ENCODE measurements around the gene CTNNB1.

The CTNNB1 gene

DNA sequence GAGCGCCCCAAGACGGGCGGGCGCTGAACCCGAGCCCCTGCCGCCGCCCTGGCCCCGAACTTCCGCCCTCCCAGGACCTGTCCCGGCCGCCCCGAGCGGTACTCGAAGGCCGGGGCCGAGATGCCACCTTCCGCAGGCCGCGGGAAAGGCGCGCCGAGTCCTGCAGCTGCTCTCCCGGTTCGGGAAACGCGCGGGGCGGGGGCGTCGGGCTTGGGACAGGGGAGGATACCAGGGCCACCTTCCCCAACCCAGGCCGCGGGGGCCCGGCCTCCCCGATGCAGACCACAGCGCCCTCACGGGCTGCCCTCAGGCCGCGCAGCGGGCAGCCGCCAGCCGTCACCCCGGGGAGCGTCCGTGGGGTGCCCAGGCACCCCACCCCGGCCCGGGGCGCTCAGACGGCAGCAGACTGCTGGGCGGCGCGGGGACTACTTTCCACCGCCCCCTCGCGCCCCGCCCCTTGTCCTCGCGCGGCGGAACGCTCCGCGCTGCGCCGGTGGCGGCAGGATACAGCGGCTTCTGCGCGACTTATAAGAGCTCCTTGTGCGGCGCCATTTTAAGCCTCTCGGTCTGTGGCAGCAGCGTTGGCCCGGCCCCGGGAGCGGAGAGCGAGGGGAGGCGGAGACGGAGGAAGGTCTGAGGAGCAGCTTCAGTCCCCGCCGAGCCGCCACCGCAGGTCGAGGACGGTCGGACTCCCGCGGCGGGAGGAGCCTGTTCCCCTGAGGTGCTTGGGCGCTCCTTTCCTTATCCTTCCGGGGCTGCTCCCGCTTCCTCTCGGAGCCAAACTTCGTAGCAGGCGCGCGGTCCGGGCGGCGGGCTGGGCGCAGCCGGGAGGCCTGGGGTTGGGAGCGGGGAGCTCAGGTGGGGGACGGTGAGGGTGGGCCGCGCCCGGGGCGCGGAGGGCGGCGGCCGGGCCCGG lies at the start of gene CTNNB1:
Gene CTNNB1 (plus strand): TSS at position 556 of the 916 bp plus-strand sequence. CDS start 24,564 bp downstream, outside the sequence.
- peak; percentile 74 for DNase-seq (ENCODE audit: low spot score)

DNA sequence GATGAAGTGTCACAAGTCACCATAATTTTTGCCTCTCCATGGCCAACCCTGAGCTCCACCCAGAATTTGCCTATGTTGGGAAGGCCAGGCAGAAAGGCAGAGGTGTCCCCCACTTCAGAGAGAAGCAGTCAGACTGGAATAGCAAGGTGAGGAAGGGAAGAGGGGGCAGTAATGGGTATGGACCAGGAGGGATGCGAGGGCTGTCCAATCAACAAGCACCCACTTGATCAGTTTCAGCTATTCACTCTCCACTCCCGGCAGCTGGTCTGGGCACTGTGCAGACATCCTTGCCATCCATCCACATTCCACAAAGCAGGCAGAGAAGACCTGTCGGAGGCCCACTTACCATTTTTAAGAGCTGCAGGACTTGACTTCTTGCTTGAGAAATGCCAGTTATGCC lies 43.5 kb upstream of the CTNNB1 start:
- no peak for DNase-seq (ENCODE audit: low spot score)

DNA sequence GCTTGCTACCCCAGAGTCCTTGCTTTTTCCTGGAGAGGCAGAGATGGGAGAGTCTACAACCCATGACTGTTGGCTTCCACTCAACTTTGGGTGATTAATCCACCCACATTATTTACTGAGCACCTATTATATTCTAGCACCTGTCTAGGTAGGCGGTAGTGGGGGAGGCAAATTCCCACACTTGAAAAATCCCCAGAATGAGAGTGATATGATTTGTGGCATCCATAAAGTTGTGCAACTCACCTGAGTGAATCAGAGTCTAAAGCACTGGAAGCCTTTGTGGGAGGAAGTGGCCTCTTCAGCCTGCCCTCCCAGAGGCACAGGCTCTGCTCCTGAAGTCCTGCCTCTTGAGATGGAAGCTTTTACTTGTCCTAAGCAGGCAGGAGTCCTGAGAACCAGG lies 40.4 kb upstream of the CTNNB1 start:
- no peak for DNase-seq (ENCODE audit: low spot score)

DNA sequence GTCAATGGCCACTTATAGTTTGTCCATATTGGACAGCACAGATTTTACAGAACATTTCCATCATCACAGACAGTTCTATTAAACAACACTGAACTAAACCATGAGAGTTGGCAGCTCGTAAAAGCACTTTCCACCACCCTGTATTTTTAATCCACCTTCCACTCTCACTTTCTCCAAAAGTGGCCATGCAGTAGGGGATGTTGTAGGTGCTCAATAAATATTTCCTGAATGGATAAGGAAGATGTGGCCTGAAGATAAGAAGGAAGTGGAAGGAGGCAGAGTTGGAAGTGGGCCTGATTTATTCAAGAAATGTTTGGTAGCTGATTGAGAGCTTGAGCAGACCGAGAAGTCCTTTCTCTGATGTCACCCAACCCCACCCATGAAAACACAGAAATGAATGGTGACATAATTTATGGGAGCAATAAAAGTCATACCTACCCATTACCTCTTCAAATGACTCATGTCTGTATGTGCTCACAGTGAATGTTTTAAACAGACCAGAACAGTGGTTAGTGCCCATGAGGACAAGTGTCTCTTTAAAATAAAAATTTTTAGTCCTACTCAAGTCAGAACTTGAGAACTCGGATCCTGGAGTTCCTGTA lies 39.6 kb upstream of the CTNNB1 start:
- no peak for DNase-seq (ENCODE audit: low spot score)

DNA sequence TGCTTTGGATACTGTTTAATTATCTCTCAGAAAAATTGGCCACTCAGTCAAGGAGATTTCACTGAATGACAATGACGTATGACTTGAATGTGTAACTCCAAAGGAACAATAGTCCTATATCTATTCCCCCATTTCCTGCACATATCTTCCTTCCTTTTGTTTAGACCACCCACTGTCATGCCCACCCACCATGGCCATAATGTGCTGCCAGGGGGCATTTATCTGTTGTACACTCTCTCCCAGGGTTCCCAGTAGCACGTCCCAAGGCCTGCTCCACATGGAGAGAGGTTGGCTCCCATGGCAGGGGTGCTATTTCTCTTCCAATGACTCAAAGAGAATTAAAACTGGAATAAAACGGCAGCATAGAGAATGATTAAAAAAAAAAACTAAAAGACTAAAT lies 36.8 kb upstream of the CTNNB1 start:
- no peak for DNase-seq (ENCODE audit: low spot score)

DNA sequence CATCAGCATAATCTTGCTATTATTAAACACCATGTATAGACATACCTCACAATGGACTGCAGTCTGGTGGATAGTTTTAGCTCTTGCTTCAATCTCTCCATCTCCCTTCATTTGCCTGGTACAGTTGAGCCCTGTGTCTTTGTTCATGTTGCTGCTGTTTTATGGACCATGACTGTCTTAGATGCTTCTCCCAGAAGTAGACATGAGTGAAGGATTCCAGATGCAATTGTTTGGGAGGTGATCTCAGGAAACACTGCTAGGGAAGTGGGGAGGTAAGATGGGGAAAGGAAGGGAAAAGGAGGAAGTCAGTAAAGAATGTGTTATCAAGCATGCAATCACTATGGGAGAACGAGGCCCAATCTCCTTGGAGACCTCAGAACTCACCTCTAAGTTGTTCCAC lies 36.3 kb upstream of the CTNNB1 start:
- no peak for DNase-seq (ENCODE audit: low spot score)

DNA sequence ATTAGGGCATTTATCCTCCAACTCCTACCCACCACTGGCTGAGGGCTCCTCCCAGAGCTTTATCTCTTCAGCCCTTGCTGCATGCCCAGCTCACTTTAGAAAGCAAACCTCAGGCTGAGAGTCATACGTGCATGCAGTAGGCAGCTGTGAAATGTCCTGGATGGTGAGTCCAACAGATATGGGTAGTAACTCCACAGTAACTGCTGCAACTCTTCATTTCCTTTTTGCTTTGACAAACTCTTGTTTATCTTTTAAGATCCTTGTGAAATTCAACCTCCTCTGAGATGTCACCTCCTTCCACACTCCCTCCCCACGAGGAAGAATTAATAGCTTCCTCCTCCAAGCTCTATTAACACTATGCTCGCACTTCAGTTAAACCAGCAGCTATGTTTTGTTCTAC lies 35.9 kb upstream of the CTNNB1 start:
- DNase-seq (ENCODE audit: low spot score) = no peak

DNA sequence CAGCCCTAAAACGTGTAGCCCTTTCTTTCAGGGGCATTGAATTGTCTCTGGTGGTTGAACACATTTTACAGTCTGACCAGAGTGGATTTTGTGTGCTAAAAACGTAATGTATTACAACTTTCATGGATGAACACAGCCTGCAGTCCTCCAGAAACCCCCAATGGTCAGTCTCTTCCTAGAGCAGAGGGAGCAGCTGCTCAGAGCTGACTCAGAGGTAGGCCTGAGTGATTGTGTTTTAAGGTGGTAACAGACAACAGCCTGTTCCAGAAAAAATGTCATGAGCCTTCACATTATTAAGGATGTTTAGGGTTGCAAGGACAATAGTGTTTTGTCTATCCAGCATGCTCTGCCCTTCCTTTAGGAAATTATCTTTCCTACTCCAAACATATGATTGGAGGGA lies 34.5 kb upstream of the CTNNB1 start:
- no peak for DNase-seq (ENCODE audit: low spot score)

DNA sequence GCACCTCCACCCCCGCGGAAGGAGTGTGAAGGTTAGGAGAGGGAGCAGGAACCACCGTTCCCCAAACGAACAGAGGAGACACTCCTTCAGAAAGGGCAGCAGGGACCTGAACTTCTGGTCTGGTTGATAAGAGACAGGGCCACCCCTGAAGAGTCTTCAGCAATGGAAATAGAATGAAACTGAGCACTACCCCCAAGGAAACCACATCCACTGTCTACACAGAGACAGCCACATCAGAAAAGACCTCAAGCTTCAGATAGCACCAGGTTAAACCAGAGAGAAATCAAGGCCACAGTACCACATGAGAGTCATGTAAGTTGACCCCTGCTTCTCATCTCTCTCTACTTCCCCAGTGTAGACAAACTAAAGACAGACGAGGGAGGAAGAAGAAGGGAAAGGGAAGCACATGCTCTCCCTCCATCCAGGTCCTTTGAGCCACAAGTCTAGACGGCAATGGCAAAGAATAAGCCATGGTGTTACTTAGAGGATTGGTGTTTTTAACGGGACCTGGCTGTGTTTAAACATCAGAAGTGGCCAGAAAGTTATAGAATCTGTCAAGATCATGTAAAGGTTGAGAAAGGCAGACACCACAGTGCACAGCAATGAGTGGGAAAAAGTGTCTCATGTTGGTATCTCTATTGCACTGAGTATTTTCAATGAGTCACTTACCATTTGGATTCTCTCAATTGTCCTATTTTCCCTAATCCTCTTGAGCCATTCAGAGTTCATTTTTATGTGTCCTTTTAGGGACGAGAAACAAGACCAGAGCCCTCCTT lies 31.4 kb upstream of the CTNNB1 start:
- no peak for DNase-seq (ENCODE audit: low spot score)

DNA sequence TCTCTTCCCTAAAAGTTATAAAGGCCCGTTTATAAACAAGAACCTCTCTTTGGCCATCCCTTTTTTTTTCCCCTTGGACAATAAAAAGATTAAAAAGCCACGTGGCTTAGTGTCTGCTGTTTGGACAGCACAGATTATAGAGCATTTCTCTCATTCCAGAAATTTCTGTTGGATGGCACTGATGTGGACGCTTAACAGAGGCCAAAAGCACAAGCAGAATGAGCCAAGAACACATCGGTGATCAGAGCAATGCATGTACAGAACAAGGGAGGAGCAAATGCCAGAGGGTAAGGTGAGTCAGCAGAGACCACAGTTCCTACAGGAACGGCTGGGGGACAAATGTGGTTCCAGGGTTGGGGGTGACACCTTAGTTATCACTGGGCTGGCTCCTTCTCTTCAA lies 30.3 kb upstream of the CTNNB1 start:
- no peak for DNase-seq (ENCODE audit: low spot score)

DNA sequence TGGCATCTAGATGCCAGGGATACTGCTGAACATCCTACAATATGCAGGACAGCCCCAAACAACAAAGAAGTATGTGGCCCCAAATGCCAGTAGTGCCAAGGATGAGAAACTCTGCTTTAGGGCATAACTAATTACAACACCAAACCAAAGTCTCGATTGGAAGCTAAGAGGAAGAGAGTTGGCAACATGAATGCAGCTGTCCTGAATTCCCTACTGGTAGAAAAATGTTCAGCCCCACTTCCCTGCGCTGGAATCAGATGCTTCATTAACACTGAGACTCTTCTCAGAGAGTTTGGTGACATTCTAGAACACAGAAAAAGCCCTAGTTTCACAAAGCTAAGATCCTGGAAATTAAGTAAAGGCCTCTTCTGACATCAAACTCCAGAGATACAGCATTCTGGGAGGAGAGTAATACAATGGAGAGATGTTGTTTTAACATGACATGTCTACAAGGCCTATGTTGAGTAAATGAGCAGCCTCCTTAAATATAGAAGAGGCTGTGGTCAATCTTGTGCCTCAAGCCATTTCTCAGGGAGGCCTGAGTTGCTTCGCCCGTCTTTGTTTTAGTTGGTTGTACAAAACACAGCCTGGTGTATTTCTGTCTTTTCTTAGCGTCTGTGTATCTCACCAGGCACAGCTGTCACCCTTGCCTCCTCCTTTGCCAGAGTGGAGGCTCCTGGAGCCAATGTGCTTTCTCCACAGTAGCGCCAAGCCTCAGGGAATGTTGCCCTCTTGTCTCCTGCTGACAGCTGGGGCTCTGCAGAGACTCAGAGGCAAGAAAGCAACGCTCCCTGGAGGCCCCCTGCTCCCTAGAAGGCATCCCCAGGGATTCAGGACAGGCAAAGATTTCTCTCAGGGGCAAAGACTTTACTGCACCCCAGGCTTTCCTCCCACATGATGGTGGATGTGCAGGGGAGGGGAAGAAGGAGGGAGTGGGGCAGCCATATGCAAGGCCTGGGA lies 25.1 kb upstream of the CTNNB1 start:
- DNase-seq (ENCODE audit: low spot score) = no peak

DNA sequence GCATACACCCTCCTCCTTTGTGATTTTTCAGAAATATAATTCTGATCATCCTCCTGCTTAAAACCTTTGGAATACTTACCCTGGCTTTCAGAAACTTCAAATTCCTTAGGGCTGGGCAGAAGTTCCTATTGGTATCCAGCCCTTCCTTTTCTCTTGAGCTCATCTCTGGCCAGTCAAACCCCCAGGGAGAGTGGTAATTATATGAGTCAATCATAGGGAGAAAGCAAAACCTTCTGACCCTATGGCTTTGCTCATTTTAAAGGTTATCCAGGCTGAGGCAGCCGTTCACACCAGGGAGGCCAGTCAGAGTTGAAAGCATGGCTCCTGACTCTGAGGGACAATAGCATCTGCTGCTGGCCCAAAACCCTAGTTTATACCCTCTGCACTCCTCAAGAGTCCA lies 23.9 kb upstream of the CTNNB1 start:
- DNase-seq (ENCODE audit: low spot score) = no peak

DNA sequence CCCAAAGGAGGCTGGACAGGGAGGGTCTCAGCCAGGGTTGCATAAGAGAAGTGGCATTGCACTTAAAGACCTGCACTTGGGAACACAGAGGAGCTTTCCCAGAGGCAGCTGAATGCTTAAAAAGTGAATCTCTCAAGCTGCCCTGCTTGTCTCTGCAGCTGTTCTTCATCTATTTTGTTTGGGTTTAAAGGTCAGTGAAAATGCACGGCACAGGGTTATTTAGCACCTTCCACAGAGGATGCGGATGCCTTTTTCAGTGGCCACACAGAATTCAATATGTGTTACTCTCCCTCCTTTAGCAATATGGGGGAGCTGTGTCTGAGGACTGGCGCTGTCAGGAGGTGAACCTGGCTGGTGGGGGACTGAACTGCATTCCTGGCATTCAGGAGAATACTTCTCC lies 22.7 kb upstream of the CTNNB1 start:
- DNase-seq (ENCODE audit: low spot score) = no peak

DNA sequence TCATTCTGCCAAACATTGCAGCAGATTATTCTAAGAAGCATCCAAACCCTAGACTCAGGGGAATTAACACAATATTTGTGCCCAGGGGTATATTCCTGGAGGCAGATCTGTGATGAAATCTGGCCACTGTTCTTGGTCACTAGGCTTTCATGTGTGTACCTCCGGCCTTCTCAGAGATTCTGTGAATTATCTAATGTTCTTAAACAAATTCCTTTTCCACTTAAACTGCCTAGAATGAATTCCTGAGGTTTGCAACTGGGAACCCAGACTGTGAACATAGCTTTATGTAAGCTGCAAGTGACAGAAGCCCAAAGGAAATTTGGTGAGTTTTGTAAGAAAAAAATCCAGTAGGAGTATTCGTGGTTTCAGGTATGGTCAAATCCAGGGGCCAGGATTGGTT lies 20.7 kb upstream of the CTNNB1 start:
- DNase-seq (ENCODE audit: low spot score) = no peak

DNA sequence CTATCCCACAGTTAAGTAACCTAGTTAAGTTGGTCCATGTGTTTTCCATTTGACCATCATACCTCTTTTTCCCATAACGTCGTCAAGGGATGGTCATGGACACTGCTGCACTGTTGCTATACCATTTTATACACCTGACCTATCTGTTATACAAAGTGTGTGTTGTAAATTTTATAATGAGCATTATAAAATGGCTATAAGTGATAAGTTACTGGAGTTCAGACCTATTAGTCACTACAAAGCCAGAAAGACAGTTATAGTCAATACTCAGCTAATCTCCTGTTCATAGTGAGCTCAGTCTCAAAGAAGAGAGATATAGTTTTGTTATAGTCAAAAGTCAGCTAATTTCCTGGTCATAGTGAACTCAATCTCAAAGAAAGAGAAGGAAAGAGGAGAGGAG lies 18.9 kb upstream of the CTNNB1 start:
- no peak for DNase-seq (ENCODE audit: low spot score)

DNA sequence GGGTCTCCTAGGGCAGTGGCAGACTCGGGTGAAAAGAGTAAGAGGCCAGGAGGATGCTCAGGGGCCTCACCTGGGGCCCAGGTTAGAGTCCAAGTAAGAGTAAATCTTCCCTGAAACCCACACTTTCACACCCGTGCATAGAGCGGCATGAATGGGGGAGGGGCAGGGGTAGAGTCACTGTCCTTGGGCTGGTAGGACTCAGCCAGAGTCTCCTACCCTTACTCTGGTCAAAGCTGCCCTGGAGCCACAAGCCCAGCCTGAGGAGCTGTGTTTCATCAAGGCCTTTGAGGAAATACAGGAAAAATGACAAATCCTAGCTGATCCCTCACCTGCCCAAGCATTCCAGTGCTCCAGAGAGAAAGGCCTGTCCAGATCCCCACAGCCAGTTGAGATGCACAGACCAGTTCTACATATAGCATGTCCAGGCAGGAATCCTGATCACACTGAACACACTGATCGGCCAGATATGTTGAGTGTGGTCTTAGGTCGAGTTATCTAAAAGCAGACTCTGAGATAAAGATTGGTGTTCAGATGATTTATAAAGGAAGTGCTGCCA lies 16.7 kb upstream of the CTNNB1 start:
- DNase-seq (ENCODE audit: low spot score) = no peak

DNA sequence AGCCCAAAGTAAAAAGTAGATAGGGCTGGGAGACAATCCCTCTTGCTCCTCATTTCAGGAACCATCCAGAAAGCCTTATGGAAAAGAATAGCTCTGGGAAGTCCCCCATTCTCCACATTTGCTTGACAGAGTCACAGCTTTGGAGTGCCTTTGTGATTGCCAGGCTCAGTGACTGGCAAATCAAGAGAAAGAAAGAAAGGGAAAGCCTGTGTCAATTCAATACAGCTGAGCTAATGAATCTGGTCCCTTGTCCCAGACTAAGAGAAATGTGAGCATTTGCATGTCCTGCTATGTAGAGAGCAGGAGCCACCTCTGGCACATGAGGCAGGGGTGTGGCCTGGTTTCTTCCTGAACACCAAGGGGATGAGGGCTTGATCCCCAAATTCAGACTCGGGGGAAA lies 14.9 kb upstream of the CTNNB1 start:
- DNase-seq (ENCODE audit: low spot score) = no peak

DNA sequence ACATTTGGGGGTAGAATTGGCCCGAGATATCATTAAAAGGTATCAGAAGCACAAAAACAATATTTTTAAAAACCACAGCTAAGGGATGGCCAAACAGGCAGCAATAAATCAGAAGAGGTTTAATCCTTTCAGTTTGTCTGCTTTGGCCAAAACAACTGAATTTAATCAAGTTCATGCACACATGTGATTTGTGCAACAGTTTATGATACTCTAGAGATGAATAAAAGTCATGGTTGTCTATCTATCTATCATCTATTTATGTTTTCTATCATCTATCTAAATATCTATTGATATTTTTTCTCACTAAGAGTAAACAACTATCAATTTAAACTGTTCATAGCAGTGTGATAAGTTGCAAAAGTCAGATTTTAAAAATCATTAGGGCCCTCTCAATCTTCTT lies 13.0 kb upstream of the CTNNB1 start:
- DNase-seq (ENCODE audit: low spot score) = no peak

DNA sequence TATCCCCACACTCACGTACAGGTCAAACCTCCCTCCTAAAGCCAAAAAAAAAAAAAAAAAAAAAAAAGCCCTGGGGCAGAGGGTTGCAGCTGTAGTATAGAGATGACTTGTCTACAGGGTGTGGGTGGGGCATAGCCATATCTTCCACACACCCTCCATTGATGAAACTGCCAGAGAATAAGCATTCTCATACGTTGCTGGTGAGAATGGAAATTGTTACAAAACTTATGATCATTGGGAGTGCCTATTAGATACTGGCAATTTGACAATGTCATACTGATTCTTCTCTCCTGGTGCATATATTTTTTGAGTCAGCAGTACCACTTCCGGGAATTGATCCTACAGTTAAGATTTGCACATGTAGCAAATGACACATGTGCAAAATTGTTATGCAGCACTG lies 11.0 kb upstream of the CTNNB1 start:
- no peak for DNase-seq (ENCODE audit: low spot score)

DNA sequence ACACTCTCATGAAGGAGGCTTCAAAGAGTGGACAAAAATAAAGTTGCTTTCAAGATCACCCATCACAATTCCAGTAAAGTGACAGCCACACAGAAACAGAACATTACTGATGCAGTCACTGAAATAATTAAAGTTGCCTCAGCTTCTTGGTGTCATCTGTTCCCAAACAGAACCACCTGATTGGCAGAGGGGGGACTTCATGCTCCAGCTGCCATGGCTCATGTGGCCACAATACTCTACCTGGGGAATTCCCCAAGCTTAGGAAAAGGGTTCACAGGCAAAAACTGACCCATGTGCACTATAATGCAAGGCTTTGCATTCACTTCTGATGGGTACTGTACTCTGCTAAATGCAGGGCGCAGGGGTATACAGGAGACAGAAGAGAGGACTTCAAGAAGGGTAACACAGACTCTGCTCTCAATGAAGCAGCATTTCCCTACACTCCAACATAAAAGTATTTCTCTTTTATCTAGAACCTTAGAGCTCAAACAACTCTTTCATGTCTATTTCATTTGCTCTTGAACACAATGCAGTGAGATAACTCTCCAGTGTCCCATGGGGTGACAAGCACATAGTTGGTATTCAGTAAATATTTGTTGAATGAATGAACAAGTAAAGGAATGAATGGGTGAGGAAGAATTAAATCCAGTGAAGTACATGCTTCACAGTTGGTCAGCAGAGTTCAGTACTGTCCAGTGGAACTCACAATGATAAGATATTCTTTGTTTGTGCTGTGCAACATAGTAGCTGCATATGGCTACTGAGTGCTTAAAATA lies 8.6 kb upstream of the CTNNB1 start:
- DNase-seq (ENCODE audit: low spot score) = no peak

DNA sequence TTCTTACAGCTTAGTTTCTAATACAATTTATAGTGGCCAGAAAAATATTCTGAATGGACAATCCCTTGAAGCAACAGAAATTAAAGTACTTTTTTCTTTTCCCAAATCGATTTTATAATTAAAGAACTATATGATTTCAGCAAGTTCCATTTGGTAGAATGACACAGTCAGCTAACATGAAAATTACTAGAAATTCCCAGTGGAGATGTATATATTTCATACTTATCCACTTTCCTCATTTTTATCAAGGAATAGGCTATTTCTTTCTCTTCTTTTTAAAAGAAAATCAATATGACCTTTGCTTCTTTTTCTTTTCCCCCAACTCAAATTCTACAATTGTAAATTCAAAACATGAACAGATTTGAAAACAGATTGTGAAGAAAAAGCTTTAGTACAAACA lies 6.4 kb upstream of the CTNNB1 start:
- DNase-seq (ENCODE audit: low spot score) = no peak
